CD4-positive, alpha-beta T cell treated with Interleukin-10 for 1 hour (primary cell): ENCODE measurements around the gene PYDC2.
"Not testable (repeated sequence)": the region's sequence is repeated elsewhere in the genome, so short reads cannot be mapped to it uniquely, and the experiment has no call there.

ENCODE experiments used
- DNase-seq: peaks from one replicate; pipeline ENCODE4 v3.0.0-alpha.2; 2020

PYDC2 gene

GRCh38 chr3:191470545-191470944 is 9.6 kb downstream of the PYDC2 start:
- no peak for DNase-seq

DNA sequence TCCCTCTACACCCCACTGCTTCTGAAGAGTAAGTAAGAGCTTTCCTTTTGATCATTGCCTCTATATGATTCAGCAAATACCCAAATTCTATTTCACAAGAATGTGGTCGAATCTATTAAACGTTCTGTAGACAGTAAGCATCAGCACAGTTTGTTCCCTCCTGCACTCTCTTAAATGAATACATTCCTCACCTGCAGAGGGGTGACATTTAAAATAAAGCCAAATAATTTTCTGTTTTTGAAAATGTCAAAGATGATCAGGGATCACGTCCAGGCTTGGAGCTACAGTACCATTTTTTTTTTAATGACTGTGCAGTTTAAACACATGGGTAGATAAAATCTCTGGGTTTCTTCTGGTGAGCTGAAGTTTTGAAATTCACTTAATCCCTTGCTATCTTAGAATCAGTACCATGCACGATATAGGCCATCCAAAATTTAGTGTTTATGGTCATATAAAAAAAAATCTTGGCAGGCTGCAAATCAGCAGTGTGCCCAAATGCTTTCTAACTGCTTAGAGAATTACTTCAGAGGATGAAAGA is 12.8 kb downstream of the PYDC2 start:
- no peak for DNase-seq

DNA sequence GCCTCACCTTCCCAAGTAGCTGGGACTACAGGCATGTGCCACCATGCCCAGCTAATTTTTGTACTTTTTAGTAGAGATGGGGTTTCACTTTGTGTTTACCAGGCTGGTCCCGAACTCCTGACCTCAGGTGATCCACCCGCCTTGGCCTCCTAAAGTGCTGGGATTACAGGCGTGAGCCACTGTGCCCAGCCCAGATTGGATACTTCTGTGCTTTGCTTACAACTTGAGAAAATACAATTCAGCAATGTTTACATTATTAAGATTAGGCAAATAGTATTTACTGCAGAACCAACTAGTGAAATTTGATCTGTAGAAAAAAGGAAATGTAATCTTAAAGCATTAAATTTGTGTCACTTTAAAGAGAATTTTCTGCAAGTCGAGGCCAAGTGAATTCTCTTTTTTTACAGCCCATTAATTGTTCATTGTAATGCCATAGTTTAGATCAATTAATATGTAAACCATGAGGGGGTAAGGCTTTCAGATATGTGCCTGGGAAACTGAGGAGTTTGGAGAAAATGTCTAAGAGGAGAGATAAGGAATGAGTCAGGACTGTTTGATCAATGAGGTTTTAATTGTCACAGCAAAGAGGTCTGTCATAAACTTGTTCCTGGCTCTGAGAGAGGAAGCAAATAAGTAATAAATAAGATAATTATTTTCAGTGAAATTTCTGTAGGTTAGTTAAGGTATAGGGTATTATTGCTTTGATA is 15.3 kb downstream of the PYDC2 start:
- no peak for DNase-seq

- not testable (repeated sequence) for DNase-seq
These were observed 23.0 kb downstream of the PYDC2 start for GRCh38 chr3:191483994-191484393.

DNA sequence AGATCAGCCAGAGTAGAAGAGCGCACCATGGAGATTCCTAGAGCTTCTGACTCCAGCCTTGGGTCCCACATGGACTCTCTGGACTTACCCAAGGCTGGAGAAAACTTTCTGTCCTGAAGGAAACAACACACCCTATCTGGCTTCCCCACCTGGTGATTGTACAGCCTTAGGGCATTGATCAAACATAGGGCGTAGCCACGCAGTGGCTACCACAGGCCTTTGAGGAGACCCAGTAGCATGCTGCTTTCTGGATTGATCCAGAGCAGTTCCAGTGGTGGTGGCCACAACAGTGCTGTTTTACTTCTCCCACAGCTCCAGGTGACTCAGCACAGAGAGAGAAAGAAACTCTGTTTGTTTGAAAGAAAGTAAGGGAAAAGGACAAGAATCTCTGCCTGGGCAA is 23.5 kb downstream of the PYDC2 start:
- no peak for DNase-seq

GRCh38 chr3:191492601-191493000 is 31.6 kb downstream of the PYDC2 start:
- no peak for DNase-seq

DNA sequence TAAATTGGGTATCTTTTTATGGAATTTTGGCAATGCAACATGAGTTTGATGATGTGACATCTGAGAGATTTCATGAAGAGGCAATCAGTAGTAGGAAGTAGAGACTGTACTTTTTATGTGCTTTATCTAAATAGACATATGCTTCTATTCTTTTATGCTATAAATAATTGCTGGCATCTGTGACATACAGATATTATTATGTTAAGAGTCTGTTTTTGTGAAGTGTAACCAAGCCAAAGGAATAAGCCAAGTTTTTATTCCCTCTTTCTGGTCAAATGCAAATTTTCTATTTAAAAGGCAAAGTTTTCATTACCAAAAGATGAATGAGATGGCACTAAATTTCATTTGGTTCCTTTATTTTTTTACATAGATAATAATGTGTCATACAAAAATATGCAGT is 32.4 kb downstream of the PYDC2 start:
- no peak for DNase-seq

DNA sequence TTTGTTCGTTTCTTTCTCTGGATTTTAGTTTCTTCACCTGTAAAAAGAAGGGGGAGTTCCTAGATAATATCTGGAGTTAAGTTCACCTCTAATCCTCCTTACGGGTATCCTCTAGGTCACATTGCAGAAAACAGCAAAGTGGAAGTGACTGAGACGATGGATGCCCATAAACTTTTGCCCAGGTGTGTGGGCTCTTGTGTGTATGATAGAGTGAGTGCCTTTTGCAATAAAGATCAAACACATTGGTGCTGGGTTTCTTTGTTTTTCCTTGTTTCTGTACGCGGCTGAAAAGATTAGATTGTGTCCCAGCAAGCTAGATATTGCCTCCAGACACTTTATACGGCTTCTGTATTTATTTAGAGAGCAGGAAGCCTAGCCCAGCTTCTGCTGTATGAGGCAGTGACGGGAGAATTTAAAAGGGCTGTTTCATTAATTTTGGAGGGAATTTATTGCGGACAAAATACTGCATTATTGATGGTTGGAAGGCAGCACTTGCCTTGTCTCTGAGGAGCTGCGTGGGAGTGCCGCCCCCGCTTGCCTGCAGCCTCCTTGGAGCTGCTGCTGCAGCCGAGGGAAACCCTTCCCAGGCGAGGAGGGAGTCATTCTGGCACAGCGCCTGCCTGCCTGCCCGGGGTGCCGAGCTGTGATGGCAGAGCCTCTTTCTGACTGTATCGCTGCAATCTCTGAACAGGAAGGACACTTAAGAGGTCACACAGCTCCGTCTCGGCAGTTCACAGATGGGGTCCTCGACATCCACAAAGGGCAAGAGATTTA is 38.5 kb downstream of the PYDC2 start:
- DNase-seq = no peak

DNA sequence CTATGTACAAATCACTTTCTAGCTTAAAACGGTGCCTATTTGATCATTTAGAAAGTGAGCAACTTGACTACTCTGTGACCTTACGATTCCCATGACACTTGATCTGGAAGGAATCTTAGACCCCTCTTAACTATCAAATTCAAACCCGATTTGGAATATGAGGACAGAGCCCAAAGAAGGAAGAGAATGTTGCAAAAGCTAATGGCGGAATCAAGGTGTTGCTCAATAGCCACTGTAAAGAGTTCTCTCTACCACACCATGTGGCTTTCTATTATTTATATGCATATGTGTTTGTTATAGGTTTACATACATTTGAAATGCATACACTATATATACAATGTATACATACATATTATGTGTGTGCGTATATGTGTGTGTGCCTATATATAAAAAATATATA is 39.9 kb downstream of the PYDC2 start:
- DNase-seq = no peak

DNA sequence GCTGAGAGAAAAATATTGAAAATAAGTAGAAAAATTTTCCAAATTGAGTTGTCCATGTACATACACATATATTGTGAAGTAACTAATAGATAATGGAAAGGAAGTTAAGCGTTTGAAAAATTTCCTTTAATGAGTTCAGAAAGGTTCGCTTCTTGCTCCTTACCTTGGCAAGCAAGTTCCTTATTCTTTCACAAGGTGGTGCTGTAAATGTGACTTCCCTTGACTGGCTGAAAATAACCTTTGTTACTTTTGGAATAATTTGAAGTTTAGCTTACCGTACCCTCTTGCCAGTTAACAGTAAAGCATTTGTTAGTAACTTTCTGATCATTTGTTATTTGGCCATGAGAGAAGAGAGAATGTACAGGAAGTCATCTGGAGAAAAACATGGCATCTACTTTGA is 41.6 kb downstream of the PYDC2 start:
- no peak for DNase-seq

DNA sequence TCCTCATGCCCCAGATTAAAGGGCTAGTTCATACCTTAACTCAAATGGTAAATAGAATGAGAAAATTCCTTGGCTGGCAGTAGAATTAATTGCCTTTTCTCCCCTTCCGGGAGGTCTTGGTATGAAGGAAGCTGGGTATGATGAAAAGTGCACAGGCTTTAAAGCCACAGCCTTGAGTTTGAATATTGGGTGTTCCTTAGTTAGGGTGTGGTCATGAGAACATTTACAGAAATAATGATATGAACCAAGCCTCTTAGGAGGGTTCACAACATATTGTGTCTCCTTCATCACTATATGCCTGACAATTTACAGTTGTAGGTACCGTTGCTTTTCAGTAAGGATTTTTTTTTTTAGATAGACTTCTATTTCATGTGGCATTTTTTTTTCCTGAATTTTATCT is 48.1 kb downstream of the PYDC2 start:
- no peak for DNase-seq
